Cerebellar nuclear complex (tissue), 1 donor: ENCODE data around the gene LRRC8E.
"Not testable (repeated sequence)": the region's sequence is repeated elsewhere in the genome, so short reads cannot be mapped to it uniquely, and the experiment has no call there.

Experiments
- DNase-seq, 2 experiments: peaks; one replicate each; lab custom pipeline; 2025; lab: John Stamatoyannopoulos, UW

The LRRC8E gene

GRCh38 chr19:7855426-7856108 is 32.7 kb upstream of the LRRC8E start:
- no peak for DNase-seq

GRCh38 chr19:7856109-7856591 is 32.2 kb upstream of the LRRC8E start:
- DNase-seq = no peak

GRCh38 chr19:7856679-7857663 is 31.3 kb upstream of the LRRC8E start:
- no peak for DNase-seq

GRCh38 chr19:7857727-7858108 is 30.6 kb upstream of the LRRC8E start:
- peak in 1 of 2 experiments; percentile 15 for DNase-seq

GRCh38 chr19:7858109-7858770 is 30.1 kb upstream of the LRRC8E start:
- peak in 1 of 2 experiments; percentile 16 for DNase-seq

GRCh38 chr19:7859087-7859486 is 29.2 kb upstream of the LRRC8E start:
- DNase-seq = not testable (repeated sequence)

- no peak for DNase-seq
These were observed 28.2 kb upstream of the LRRC8E start for GRCh38 chr19:7859831-7860713.

GRCh38 chr19:7860714-7861618 is 27.3 kb upstream of the LRRC8E start:
- peak; percentile 51 to 72 for DNase-seq

GRCh38 chr19:7861619-7862412 is 26.5 kb upstream of the LRRC8E start:
- no peak for DNase-seq

GRCh38 chr19:7862413-7862951 is 25.8 kb upstream of the LRRC8E start:
- no peak for DNase-seq

GRCh38 chr19:7863157-7863970 is 24.9 kb upstream of the LRRC8E start:
- no peak for DNase-seq

GRCh38 chr19:7863971-7864689 is 24.2 kb upstream of the LRRC8E start:
- DNase-seq = no peak

- DNase-seq = no peak
These were observed 23.6 kb upstream of the LRRC8E start for GRCh38 chr19:7864690-7865074.

- no peak for DNase-seq
These were observed 22.9 kb upstream of the LRRC8E start for GRCh38 chr19:7865262-7865911.

GRCh38 chr19:7866399-7867091 is 21.8 kb upstream of the LRRC8E start:
- DNase-seq = no peak

- no peak for DNase-seq
These were observed 21.0 kb upstream of the LRRC8E start for GRCh38 chr19:7867092-7867844.
